Endothelial cell of umbilical vein (primary cell): ENCODE results near the gene AQP2. TPM values are rescaled to one million over a fixed set of nuclear protein-coding genes. Genes with fewer than 3 reads are reported as not detected.

Source experiments
- BruUV-seq: library from RNA; stranded (reverse); fragments of 400-500 nt; replicated peaks from 2 replicates; lab custom pipeline; 2021; lab: Mats Ljungman, UMichigan
- CTCF ChIA-PET: fragments of 300-600, 350-600 bp; sonication (Branson Sonifier 250); formaldehyde crosslinking; loops from one replicate; lab custom pipeline; 2021; ENCODE audit warnings: antibody characterized with exemption, inconsistent platforms; lab: Charles Lee
- POLR2A ChIA-PET: fragments of 300-600, 350-600 bp; sonication (Branson Sonifier 250); formaldehyde crosslinking; loops from one replicate; lab custom pipeline; 2021; ENCODE audit warnings: antibody characterized with exemption, inconsistent platforms; lab: Charles Lee
- DNase-seq: peaks from one replicate; pipeline ENCODE4 v3.0.0-alpha.2; 2011; ENCODE audit warnings: low read depth, low spot score
- FAIRE-seq: peaks from 2 replicates; lab custom pipeline; 2011; peaks lifted over from hg19 to GRCh38; lab: Jason Lieb, UNC
- H2AFZ ChIP-seq: 2 replicates; pipeline ENCODE4 v1.6.0; 2012; ENCODE audit warnings: low read depth, low read length, control low read depth, inconsistent platforms
- H3K27ac ChIP-seq: 2 replicates; pipeline ENCODE4 v1.5.1; 2011; ENCODE audit warnings: low read depth, mild to moderate bottlenecking, control low read depth, low read length, moderate library complexity; ENCODE audit not compliant: insufficient read depth
- H3K27me3 ChIP-seq, 2 experiments: 2 replicates each; pipeline versions ENCODE4 v1.6.0 to v1.6.1; 2011; ENCODE audit warnings: low read length in 2 of 2, mixed read lengths in 1 of 2; ENCODE audit not compliant: control insufficient read depth in 2 of 2, insufficient read depth in 2 of 2
- H3K36me3 ChIP-seq, 2 experiments: 2 replicates in 1 of 2; 3 replicates in 1 of 2; pipeline ENCODE4 v1.5.1; 2011; ENCODE audit warnings: low read length in 2 of 2, mild to moderate bottlenecking in 1 of 2, moderate library complexity in 1 of 2; ENCODE audit not compliant: control insufficient read depth in 2 of 2, insufficient read depth in 2 of 2; ENCODE audit errors: extremely low read depth in 1 of 2
- H3K4me1 ChIP-seq: 3 replicates; pipeline ENCODE4 v1.5.1; 2011; ENCODE audit warnings: mild to moderate bottlenecking, low read length; ENCODE audit not compliant: control insufficient read depth, insufficient read depth; ENCODE audit errors: extremely low read depth
- H3K4me2 ChIP-seq: 2 replicates; pipeline ENCODE4 v1.6.1; 2011; ENCODE audit warnings: low read length, control low read depth, mixed read lengths; ENCODE audit not compliant: insufficient read depth
- H3K4me3 ChIP-seq, 3 experiments: fragments of 200-600 bp in 1 of 3; sonication (generic), shearing (Covaris generic) in 1 of 3; replicated peaks in 1 of 3; 2 replicates each; pipeline ENCODE4 v1.5.1; 2011 to 2016; ENCODE audit warnings: control low read depth in 3 of 3, low read length in 3 of 3, mild to moderate bottlenecking in 2 of 3, inconsistent platforms in 1 of 3, low read depth in 1 of 3, moderate library complexity in 1 of 3; ENCODE audit not compliant: insufficient read depth in 1 of 3
- H3K79me2 ChIP-seq: 2 replicates; pipeline ENCODE4 v1.6.0; 2012; ENCODE audit warnings: low read length, inconsistent platforms; ENCODE audit not compliant: control insufficient read depth, insufficient read depth
- H3K9ac ChIP-seq: replicated peaks from 2 replicates; pipeline ENCODE3; 2011; ENCODE audit warnings: low read length, control low read depth; ENCODE audit not compliant: insufficient read depth; ENCODE audit errors: extremely low read depth
- H3K9me1 ChIP-seq: replicated peaks from 3 replicates; pipeline ENCODE4 v1.6.0; 2011; ENCODE audit warnings: mild to moderate bottlenecking, low read length; ENCODE audit not compliant: control insufficient read depth, insufficient read depth; ENCODE audit errors: extremely low read depth
- H3K9me3 ChIP-seq: replicated peaks from 2 replicates; pipeline ENCODE4 v1.5.1; 2012; ENCODE audit warnings: low read length, inconsistent platforms; ENCODE audit not compliant: control insufficient read depth, insufficient read depth
- H4K20me1 ChIP-seq: replicated peaks from 2 replicates; pipeline ENCODE3; 2011; ENCODE audit warnings: mild to moderate bottlenecking, low read length; ENCODE audit not compliant: control insufficient read depth, insufficient read depth; ENCODE audit errors: extremely low read depth
- EZH2 ChIP-seq: IDR thresholded peaks from 2 replicates; pipeline ENCODE4 v1.6.1; 2012; ENCODE audit warnings: borderline replicate concordance, low read depth, mild to moderate bottlenecking, moderate library complexity, low read length, inconsistent platforms; ENCODE audit not compliant: severe bottlenecking
- JUN ChIP-seq: IDR thresholded peaks from 2 replicates; pipeline ENCODE4 v1.6.1; 2011; ENCODE audit warnings: borderline replicate concordance, low read depth; ENCODE audit not compliant: insufficient read length, insufficient read depth
- MAX ChIP-seq: IDR thresholded peaks from 2 replicates; pipeline ENCODE4 v1.6.1; 2011; ENCODE audit not compliant: insufficient read depth, insufficient read length
- POLR2A ChIP-seq: IDR thresholded peaks from 2 replicates; pipeline ENCODE4 v1.6.1; 2012; ENCODE audit warnings: low read depth, mild to moderate bottlenecking, control low read depth, low read length
- POLR2AphosphoS5 ChIP-seq: IDR thresholded peaks from 2 replicates; pipeline ENCODE4 v1.6.1; 2012; ENCODE audit warnings: low read depth, mild to moderate bottlenecking, control low read depth, low read length, moderate library complexity; ENCODE audit not compliant: insufficient read depth
- dilution Hi-C: fragments of 300-500 bp; cut with MboI; formaldehyde crosslinking; loops from one replicate; pipeline ENCODE4 v1.15.0; 2019; ENCODE audit warnings: low sequenced_read_pairs; ENCODE audit not compliant: extremely low pct_ligation_motif_present
- intact Hi-C: fragments of 100-400 bp; cut with micrococcal nuclease; formaldehyde crosslinking; loops from one replicate; pipeline ENCODE4 v1.10.0; 2022
- polyA plus RNA-seq, 4 experiments: library from polyadenylated mRNA; depleted of rRNA in 3 of 4; stranded (reverse) in 3 of 4; unstranded in 1 of 4; fragments of >200 nt; gene quantifications; 2 replicates each; pipeline versions ENCODE4 v1.2.1 to v1.2.3, GENCODE V29; 2011 to 2012; ENCODE audit warnings: missing spikeins in 1 of 4
- total RNA-seq: library from RNA; stranded (reverse); gene quantifications from 2 replicates; pipeline ENCODE4 v1.2.3, GENCODE V29; 2021

AQP2 gene
- total and polyA plus RNA-seq, 2 donors (not counting 3 experiments of a cell fraction or from before 2014, with no cell fraction given), result not detected

DNA sequence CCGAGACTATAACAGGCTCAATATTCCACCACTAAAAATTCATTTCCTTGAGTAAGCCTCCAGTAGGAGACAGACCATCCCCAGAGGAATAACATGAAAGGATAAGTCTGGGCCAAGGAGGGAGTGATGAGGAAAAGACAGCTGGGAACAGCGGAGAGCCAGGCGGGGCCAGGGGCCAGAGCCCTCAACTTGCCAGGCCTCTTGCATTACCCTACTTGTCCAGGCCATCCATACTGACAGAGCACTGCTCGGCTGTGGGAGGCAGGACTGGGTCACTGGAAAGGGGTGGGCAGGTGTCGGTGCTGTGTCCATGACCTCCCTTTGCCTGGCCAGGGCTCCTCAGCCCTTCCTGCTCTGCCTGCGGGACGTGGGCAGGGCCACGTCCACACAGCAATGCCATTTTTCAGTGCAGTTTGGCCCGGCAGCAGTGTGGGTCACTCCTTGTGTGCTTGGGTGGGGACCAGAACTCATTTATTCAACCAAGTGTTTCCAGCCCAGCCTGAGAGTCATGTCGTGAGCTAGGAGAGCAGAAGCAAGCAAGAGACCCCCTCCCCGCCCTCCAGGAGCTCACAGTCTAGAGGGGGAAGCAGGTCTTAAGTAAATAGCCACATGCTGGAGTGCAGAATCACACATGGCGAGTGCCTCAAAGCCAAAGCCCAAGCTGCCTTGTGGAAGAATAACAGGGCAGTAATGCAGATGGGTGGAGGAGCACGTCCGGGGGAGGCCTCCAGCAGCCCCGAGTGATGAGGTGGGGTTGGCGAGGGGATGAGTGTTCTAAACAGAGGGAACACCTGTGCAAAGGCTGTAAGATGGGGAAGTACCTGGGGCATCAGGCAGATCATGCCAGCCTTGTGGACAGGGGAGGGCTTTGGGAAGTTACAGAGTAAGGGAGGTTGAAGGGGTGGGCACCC lies 37.9 kb upstream of the AQP2 start:
- Histone ChIP-seq H4K20me1 (no peaks in the 10 kb centered on the region), H3K36me3 (no peaks in the 10 kb centered on the region), H3K4me2 (no peak overlapping the region), H2AFZ (no peak overlapping the region), H3K9ac (no peak overlapping the region), H3K4me1 (peaks cover 4% of the 10 kb centered on the region), H3K27me3 (no peaks in the 10 kb centered on the region), H3K9me1 (no peaks in the 10 kb centered on the region), H3K9me3 (no peaks in the 10 kb centered on the region), H3K79me2 (no peaks in the 10 kb centered on the region), H3K4me3 (no peak overlapping the region), H3K27ac (no peak overlapping the region)
- no peak for FAIRE-seq
- no peak for TF ChIP-seq POLR2AphosphoS5
- TF ChIP-seq POLR2A, result no peak
- no peak for TF ChIP-seq EZH2
- no peak for TF ChIP-seq MAX
- TF ChIP-seq JUN, result no peak
- ChIA-PET CTCF (interaction anchor here (1.3 to 2.4 kb wide), 2 partner anchors 33 to 46 kb away, joined by 3 to 10 read pairs; no protein-coding TSS in a partner anchor), POLR2A (no interaction called here)
- no TSS peak for BruUV-seq
- dilution Hi-C loops (no loop called here), intact Hi-C loops (no loop called here)
- DNase-seq, result no peak
